AG04449 (cell line): ENCODE results near the gene SDK1.

Experiments used
- CTCF ChIA-PET: fragments of 350-600 bp; formaldehyde crosslinking; extraction: SDS; loops from one replicate; lab custom pipeline; 2021; ENCODE audit warnings: antibody characterized with exemption; lab: Yijun Ruan, JAX
- POLR2A ChIA-PET: fragments of 400-600, 350-600 bp; formaldehyde crosslinking; extraction: SDS; loops from one replicate; lab custom pipeline; 2020; ENCODE audit warnings: antibody characterized with exemption, inconsistent platforms; lab: Yijun Ruan, JAX
- DNase-seq: peaks from one replicate; pipeline ENCODE4 v3.0.0-alpha.2; 2010; ENCODE audit warnings: low read depth, low spot score
- H3K4me3 ChIP-seq: 2 replicates; pipeline ENCODE4 v1.5.1; 2011; ENCODE audit warnings: low read depth, mild to moderate bottlenecking, control low read depth, low read length
- TF ChIP-seq, protein P1 (sequence below): IDR thresholded peaks from one replicate; pipeline ENCODE4 v1.5.1; 2011; ENCODE audit warnings: mild to moderate bottlenecking, moderate library complexity, low read length, control low read depth, inconsistent platforms; ENCODE audit not compliant: insufficient read depth; ENCODE audit errors: missing control alignments

Gene SDK1

DNA sequence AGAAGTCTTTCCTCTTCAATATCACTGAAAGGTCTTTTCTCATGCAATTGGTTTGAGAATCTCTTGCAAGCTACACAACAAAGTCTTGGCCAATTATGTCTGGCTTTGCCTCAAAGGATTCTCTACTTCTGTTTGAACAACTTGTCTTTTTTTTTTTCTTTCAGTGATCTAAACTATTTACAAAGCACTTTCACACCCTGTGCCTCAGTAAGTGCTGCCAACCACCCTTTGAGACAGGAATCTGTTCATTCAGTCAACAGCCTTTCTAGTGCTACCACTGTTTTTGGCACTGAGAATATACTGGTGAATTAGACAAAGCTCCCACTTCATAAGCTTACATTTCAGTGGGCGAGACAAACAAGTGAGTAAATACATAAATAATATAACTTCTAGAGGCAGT, 26.9 kb upstream of the SDK1 start:
- ChIA-PET POLR2A (no interaction called here), CTCF (no interaction called here)

DNA sequence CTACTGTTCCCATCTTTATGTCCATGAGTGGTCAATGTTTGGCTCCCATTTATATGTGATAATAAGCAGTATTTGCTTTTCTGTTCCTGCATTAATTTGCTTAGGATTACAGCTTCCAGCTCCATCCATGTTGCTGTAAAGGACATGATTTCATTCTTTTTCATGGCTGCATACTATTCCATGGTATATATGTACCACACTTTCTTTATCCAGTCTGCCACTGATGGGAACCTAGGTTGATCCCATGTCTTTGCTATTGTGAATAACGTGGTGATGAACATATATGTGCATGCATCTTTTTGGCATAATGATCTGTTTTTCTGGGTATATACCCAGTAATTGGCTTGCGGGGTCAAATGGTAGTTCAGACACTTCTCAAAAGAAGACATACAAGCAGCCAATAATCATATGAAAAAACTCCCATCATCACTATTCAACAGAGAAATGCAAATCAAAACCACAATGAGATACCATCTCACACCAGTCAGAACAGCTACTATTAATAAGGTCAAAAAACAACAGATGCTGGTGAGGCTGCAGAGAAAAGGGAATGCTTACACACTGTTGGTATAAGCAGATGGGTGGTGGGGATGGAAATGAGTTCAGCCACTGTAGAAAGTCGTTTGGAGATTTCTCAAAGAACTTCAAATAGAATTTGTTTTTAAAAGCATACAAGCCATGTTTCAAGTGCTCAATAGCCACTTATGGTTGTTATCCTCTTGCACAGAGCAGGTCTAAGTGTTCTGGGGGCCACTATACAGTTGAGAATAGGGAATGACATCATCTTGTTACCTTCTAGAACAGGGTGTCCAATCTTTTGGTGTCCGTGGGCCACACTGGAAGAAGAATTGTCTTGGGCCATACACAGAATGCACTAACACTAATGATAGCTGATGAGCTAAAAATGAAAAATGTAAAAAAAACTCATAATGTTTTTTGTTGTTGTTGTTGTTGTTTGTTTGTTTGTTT, 23.2 kb upstream of the SDK1 start:
- H3K4me3 ChIP-seq: no peak overlapping the region
- ChIA-PET CTCF (no interaction called here), POLR2A (no interaction called here)
- TF ChIP-seq, protein P1, sequence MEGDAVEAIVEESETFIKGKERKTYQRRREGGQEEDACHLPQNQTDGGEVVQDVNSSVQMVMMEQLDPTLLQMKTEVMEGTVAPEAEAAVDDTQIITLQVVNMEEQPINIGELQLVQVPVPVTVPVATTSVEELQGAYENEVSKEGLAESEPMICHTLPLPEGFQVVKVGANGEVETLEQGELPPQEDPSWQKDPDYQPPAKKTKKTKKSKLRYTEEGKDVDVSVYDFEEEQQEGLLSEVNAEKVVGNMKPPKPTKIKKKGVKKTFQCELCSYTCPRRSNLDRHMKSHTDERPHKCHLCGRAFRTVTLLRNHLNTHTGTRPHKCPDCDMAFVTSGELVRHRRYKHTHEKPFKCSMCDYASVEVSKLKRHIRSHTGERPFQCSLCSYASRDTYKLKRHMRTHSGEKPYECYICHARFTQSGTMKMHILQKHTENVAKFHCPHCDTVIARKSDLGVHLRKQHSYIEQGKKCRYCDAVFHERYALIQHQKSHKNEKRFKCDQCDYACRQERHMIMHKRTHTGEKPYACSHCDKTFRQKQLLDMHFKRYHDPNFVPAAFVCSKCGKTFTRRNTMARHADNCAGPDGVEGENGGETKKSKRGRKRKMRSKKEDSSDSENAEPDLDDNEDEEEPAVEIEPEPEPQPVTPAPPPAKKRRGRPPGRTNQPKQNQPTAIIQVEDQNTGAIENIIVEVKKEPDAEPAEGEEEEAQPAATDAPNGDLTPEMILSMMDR: no peak
- DNase-seq: no peak

More for the DNA sequence above, 26.9 kb upstream of the SDK1 start:
- no peak for DNase-seq
- H3K4me3 ChIP-seq: no peak overlapping the region
- TF ChIP-seq, protein P1: no peak

DNA sequence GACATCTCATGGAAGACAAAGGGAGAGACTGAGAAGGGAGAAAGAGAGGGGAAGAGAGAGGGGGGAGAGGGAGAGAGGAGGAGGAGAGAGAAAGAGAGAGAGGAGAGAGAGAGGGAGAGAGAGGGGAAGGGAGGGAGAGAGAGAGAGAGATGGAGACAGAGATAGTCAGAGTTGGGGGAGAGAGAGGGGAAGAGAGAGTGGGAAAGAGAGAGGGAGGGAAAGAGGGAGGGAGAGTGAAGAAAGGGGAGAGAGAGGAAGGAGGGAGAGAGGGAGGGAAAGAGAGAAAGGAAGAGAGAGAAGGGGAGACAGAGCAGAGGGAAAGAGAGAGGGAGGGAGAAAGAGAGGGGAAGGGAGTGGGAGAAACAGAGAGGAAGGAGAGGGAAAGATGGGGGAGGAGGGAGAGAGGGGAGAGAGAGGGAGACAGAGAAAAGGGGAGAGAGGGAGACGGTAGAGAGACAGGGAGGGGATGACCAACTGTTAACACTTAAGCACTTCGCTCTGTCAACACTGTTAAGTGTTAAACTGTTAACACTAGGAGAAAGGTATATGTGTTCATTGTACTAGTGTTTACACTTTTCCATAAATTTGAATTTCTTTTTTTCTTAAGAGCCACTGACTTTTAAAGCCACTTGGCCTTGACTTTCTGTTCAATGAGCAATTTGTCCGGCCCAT, 21.8 kb upstream of the SDK1 start:
- TF ChIP-seq, protein P1: no peak
- H3K4me3 ChIP-seq: no peak overlapping the region
- POLR2A ChIA-PET: no interaction called here
- CTCF ChIA-PET: no interaction called here
- no peak for DNase-seq

DNA sequence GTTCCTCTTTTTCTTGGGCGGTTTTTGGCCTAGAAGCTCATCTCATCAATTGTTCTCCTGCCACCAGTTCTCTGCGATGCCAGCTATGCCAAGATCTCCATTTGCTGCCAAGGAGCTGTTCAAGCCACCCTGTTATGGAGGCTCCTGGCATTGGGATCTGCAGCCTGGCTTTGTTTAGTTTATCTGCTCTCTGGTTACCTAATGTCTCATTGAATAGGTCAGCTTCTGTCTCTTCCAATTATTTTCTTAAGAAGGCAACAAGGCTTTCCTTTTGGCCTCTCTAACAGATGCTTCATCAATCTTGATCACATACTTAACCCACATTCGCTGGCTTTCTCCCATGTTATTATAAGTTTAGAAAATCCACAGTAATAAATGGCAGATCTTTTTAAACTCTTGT, 20.6 kb upstream of the SDK1 start:
- H3K4me3 ChIP-seq: no peak overlapping the region
- ChIA-PET POLR2A (no interaction called here), CTCF (no interaction called here)
- TF ChIP-seq, protein P1: no peak
- DNase-seq: no peak

DNA sequence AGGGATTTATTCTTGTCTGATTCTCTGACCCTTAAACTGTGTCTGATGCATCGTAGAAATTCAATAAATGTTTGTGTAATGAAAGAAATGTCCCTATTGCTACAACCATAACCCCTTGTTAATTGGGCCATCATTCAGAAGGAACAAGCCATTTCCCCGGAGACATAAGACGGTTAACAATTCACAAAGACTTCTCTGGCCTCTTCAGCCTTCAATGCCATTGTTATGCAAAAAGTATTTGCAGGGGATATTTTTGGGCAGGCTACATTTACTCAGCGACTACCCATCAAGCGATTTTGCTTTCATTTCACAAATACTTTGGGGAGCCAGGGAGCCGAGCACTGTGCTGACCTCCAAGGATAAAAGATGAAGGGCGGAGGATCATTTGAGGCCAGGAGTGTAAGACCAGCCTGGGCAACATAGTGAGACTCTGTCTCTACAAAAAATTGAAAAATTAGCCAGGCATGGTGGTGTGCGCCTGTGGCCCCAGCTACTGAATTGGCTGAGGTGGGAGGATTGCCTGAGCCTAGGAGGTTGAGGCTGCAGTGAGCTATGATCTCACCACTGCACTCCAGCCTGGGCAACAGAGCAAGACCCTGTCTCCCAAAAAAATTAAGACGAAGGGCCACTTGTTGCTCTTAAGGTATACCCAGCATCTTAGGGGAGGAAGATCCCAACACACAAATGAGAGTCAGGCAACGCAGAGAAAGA, 20.0 kb upstream of the SDK1 start:
- TF ChIP-seq, protein P1: no peak
- no peak for DNase-seq
- CTCF ChIA-PET: no interaction called here

More for the DNA sequence above, 20.0 kb upstream of the SDK1 start:
- H3K4me3 ChIP-seq: no peak overlapping the region
- POLR2A ChIA-PET: no interaction called here
